Measurements from ENCODE around the gene THEMIS. TPM values are rescaled to one million over a fixed set of nuclear protein-coding genes. Genes with fewer than 3 reads are reported as not detected.

THEMIS gene
- polyA plus RNA-seq, 1 donor from 2014 or later = not detected

- no peak overlapping the region for H2AFZ ChIP-seq (ENCODE audit: low read depth, low read length)
- H3K27me3 ChIP-seq (ENCODE audit: insufficient read depth, low read depth, low read length) = no peaks in the 10 kb centered on the region
- TF ChIP-seq SMC3 (conservative IDR thresholded peaks at IDR 0.05; ENCODE audit: poor library complexity) (no peak), EZH2 (IDR thresholded peaks at IDR 0.05; ENCODE audit: borderline replicate concordance, insufficient read depth, low read length, poor library complexity, severe bottlenecking) (no peak), RAD21 (conservative IDR thresholded peaks at IDR 0.05) (no peak), TAF1 (IDR thresholded peaks at IDR 0.05; ENCODE audit: low read depth) (no peak), MXI1 (conservative IDR thresholded peaks at IDR 0.05; ENCODE audit: poor library complexity, severe bottlenecking) (no peak), POLR2AphosphoS5 (IDR thresholded peaks at IDR 0.05) (no peak), REST (IDR thresholded peaks at IDR 0.05; ENCODE audit: borderline replicate concordance) (no peak)
- no peak overlapping the region for H3K4me2 ChIP-seq (ENCODE audit: low read length)
- H3K9ac ChIP-seq (ENCODE audit: low read length) = no peak overlapping the region
- no peaks in the 10 kb centered on the region for H3K36me3 ChIP-seq (ENCODE audit: insufficient read depth, low read length)
- no peaks in the 10 kb centered on the region for H4K20me1 ChIP-seq (ENCODE audit: insufficient read depth)
- no peaks in the 10 kb centered on the region for H3K9me3 ChIP-seq (ENCODE audit: low read length)
- H3K79me2 ChIP-seq (replicated peaks; ENCODE audit: insufficient read depth, low read length) = no peaks in the 10 kb centered on the region
- H3F3A ChIP-seq (ENCODE audit: insufficient read depth, low read length, poor library complexity, severe bottlenecking) = no peaks in the 10 kb centered on the region
- no peaks in the 10 kb centered on the region for H3K9me2 ChIP-seq (ENCODE audit: insufficient read depth, low read length)
- H3K27ac ChIP-seq (ENCODE audit: low read length) = no peak overlapping the region
- H3K4me3 ChIP-seq (ENCODE audit: low read length) = no peak overlapping the region
Measured at GRCh38 chr6:127907960-127908640, 7.2 kb upstream of the THEMIS start.

DNA sequence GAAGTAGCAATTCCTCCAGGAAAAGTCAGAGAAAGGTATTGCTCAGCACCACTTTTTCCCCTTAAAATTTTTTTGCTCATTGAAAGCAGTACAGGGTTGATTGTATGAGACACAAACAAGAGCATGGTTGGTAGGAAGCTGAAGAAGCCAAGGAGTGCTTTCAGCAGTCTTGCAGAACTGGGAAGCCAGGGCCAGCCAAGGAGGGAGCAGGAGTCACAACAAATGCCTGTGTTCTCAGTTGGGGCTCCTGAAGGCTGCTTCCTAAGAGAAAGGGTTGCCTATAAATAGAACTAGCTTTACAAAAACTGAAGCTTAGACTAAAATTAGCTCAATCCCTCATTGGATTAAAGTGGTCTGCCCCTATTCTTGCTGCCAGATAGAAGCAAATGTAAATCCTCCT, 3.3 kb upstream of the THEMIS start:
- Histone ChIP-seq H3K9me3 (ENCODE audit: low read length) (no peaks in the 10 kb centered on the region), H3K27me3 (ENCODE audit: insufficient read depth, low read depth, low read length) (no peaks in the 10 kb centered on the region), H3K36me3 (ENCODE audit: insufficient read depth, low read length) (no peaks in the 10 kb centered on the region), H4K20me1 (ENCODE audit: insufficient read depth) (no peaks in the 10 kb centered on the region), H3K9ac (ENCODE audit: low read length) (no peak overlapping the region), H3K9me2 (ENCODE audit: insufficient read depth, low read length) (no peaks in the 10 kb centered on the region), H3K79me2 (replicated peaks; ENCODE audit: insufficient read depth, low read length) (no peaks in the 10 kb centered on the region), H3K27ac (ENCODE audit: low read length) (no peak overlapping the region), H3F3A (ENCODE audit: insufficient read depth, low read length, poor library complexity, severe bottlenecking) (no peaks in the 10 kb centered on the region), H3K4me3 (ENCODE audit: low read length) (no peak overlapping the region), H3K4me2 (ENCODE audit: low read length) (no peak overlapping the region), H2AFZ (ENCODE audit: low read depth, low read length) (no peak overlapping the region)
- TF ChIP-seq RAD21 (conservative IDR thresholded peaks at IDR 0.05) = no peak
- no peak for TF ChIP-seq TAF1 (IDR thresholded peaks at IDR 0.05; ENCODE audit: low read depth)
- no peak for TF ChIP-seq MXI1 (conservative IDR thresholded peaks at IDR 0.05; ENCODE audit: poor library complexity, severe bottlenecking)
- no peak for TF ChIP-seq POLR2AphosphoS5 (IDR thresholded peaks at IDR 0.05)
- TF ChIP-seq EP300 (conservative IDR thresholded peaks at IDR 0.05; ENCODE audit: poor library complexity, severe bottlenecking) = no peak
- TF ChIP-seq REST (IDR thresholded peaks at IDR 0.05; ENCODE audit: borderline replicate concordance) = no peak
- TF ChIP-seq CTCF (IDR thresholded peaks at IDR 0.05; ENCODE audit: poor library complexity, severe bottlenecking) = no peak
- no peak for TF ChIP-seq EZH2 (IDR thresholded peaks at IDR 0.05; ENCODE audit: borderline replicate concordance, insufficient read depth, low read length, poor library complexity, severe bottlenecking)
- no peak for TF ChIP-seq SMC3 (conservative IDR thresholded peaks at IDR 0.05; ENCODE audit: poor library complexity)

Data from neural cell (in vitro differentiated cells).